HG03354 (cell line): ENCODE results near the gene UCN.
"Not testable (repeated sequence)": the region's sequence is repeated elsewhere in the genome, so short reads cannot be mapped to it uniquely, and the experiment has no call there.

Experiments used
- ATAC-seq: cut with Tn5 transposase; IDR thresholded peaks from one replicate; pipeline ENCODE4 v1.9.1; 2021; ENCODE audit warnings: mild to moderate bottlenecking; ENCODE audit not compliant: unreplicated experiment, poor library complexity, severe bottlenecking

UCN gene

GRCh38 chr2:27316655-27317412 lies 8.6 kb upstream of the UCN start:
- ATAC-seq, result no peak

GRCh38 chr2:27315122-27315521 lies 6.9 kb upstream of the UCN start:
- no peak for ATAC-seq

- no peak for ATAC-seq
Observed at GRCh38 chr2:27314709-27315108, 6.5 kb upstream of the UCN start.

GRCh38 chr2:27313882-27314645 lies 5.8 kb upstream of the UCN start:
- no peak for ATAC-seq

- no peak for ATAC-seq
Observed at GRCh38 chr2:27312152-27312551, 3.9 kb upstream of the UCN start.

GRCh38 chr2:27309651-27310050 lies 1.4 kb upstream of the UCN start:
- ATAC-seq, result no peak

- ATAC-seq, result no peak
Observed at GRCh38 chr2:27307545-27308358, 493 bp downstream of the UCN start.

- no peak for ATAC-seq
Observed at GRCh38 chr2:27307287-27307544, 1.0 kb downstream of the UCN start.

GRCh38 chr2:27306573-27307286 lies 1.5 kb downstream of the UCN start:
- no peak for ATAC-seq

GRCh38 chr2:27306136-27306535 lies 2.1 kb downstream of the UCN start:
- no peak for ATAC-seq

- no peak for ATAC-seq
Observed at GRCh38 chr2:27305516-27305915, 2.7 kb downstream of the UCN start.

- no peak for ATAC-seq
Observed at GRCh38 chr2:27304488-27305240, 3.6 kb downstream of the UCN start.

- no peak for ATAC-seq
Observed at GRCh38 chr2:27303093-27304025, 4.9 kb downstream of the UCN start.

- not testable (repeated sequence) for ATAC-seq
Observed at GRCh38 chr2:27300606-27301005, 7.6 kb downstream of the UCN start.

GRCh38 chr2:27298391-27299080 lies 9.7 kb downstream of the UCN start:
- no peak for ATAC-seq

GRCh38 chr2:27297195-27297594 lies 11.1 kb downstream of the UCN start:
- no peak for ATAC-seq

GRCh38 chr2:27296481-27296880 lies 11.8 kb downstream of the UCN start:
- ATAC-seq, result no peak

GRCh38 chr2:27294928-27295327 lies 13.3 kb downstream of the UCN start:
- no peak for ATAC-seq
